Endothelial cell of umbilical vein (primary cell): ENCODE measurements around the gene TTF2. TPM values are rescaled to one million over a fixed set of nuclear protein-coding genes. Genes with fewer than 3 reads are reported as not detected.

Source experiments
- BruUV-seq: library from RNA; stranded (reverse); fragments of 400-500 nt; replicated peaks from 2 replicates; lab custom pipeline; 2021; lab: Mats Ljungman, UMichigan
- CTCF ChIA-PET: fragments of 300-600, 350-600 bp; sonication (Branson Sonifier 250); formaldehyde crosslinking; loops from one replicate; lab custom pipeline; 2021; ENCODE audit warnings: antibody characterized with exemption, inconsistent platforms; lab: Charles Lee
- POLR2A ChIA-PET: fragments of 300-600, 350-600 bp; sonication (Branson Sonifier 250); formaldehyde crosslinking; loops from one replicate; lab custom pipeline; 2021; ENCODE audit warnings: antibody characterized with exemption, inconsistent platforms; lab: Charles Lee
- DNase-seq: peaks from one replicate; pipeline ENCODE4 v3.0.0-alpha.2; 2011; ENCODE audit warnings: low read depth, low spot score
- FAIRE-seq: peaks from 2 replicates; lab custom pipeline; 2011; peaks lifted over from hg19 to GRCh38; lab: Jason Lieb, UNC
- H2AFZ ChIP-seq: 2 replicates; pipeline ENCODE4 v1.6.0; 2012; ENCODE audit warnings: low read depth, low read length, control low read depth, inconsistent platforms
- H3K27ac ChIP-seq: 2 replicates; pipeline ENCODE4 v1.5.1; 2011; ENCODE audit warnings: low read depth, mild to moderate bottlenecking, control low read depth, low read length, moderate library complexity; ENCODE audit not compliant: insufficient read depth
- H3K27me3 ChIP-seq, 2 experiments: 2 replicates each; pipeline versions ENCODE4 v1.6.0 to v1.6.1; 2011; ENCODE audit warnings: low read length in 2 of 2, mixed read lengths in 1 of 2; ENCODE audit not compliant: control insufficient read depth in 2 of 2, insufficient read depth in 2 of 2
- H3K36me3 ChIP-seq, 2 experiments: 2 replicates in 1 of 2; 3 replicates in 1 of 2; pipeline ENCODE4 v1.5.1; 2011; ENCODE audit warnings: low read length in 2 of 2, mild to moderate bottlenecking in 1 of 2, moderate library complexity in 1 of 2; ENCODE audit not compliant: control insufficient read depth in 2 of 2, insufficient read depth in 2 of 2; ENCODE audit errors: extremely low read depth in 1 of 2
- H3K4me1 ChIP-seq: 3 replicates; pipeline ENCODE4 v1.5.1; 2011; ENCODE audit warnings: mild to moderate bottlenecking, low read length; ENCODE audit not compliant: control insufficient read depth, insufficient read depth; ENCODE audit errors: extremely low read depth
- H3K4me2 ChIP-seq: 2 replicates; pipeline ENCODE4 v1.6.1; 2011; ENCODE audit warnings: low read length, control low read depth, mixed read lengths; ENCODE audit not compliant: insufficient read depth
- H3K4me3 ChIP-seq, 3 experiments: fragments of 200-600 bp in 1 of 3; sonication (generic), shearing (Covaris generic) in 1 of 3; replicated peaks in 1 of 3; 2 replicates each; pipeline ENCODE4 v1.5.1; 2011 to 2016; ENCODE audit warnings: control low read depth in 3 of 3, low read length in 3 of 3, mild to moderate bottlenecking in 2 of 3, inconsistent platforms in 1 of 3, low read depth in 1 of 3, moderate library complexity in 1 of 3; ENCODE audit not compliant: insufficient read depth in 1 of 3
- H3K79me2 ChIP-seq: 2 replicates; pipeline ENCODE4 v1.6.0; 2012; ENCODE audit warnings: low read length, inconsistent platforms; ENCODE audit not compliant: control insufficient read depth, insufficient read depth
- H3K9ac ChIP-seq: replicated peaks from 2 replicates; pipeline ENCODE3; 2011; ENCODE audit warnings: low read length, control low read depth; ENCODE audit not compliant: insufficient read depth; ENCODE audit errors: extremely low read depth
- H3K9me1 ChIP-seq: replicated peaks from 3 replicates; pipeline ENCODE4 v1.6.0; 2011; ENCODE audit warnings: mild to moderate bottlenecking, low read length; ENCODE audit not compliant: control insufficient read depth, insufficient read depth; ENCODE audit errors: extremely low read depth
- H3K9me3 ChIP-seq: replicated peaks from 2 replicates; pipeline ENCODE4 v1.5.1; 2012; ENCODE audit warnings: low read length, inconsistent platforms; ENCODE audit not compliant: control insufficient read depth, insufficient read depth
- H4K20me1 ChIP-seq: replicated peaks from 2 replicates; pipeline ENCODE3; 2011; ENCODE audit warnings: mild to moderate bottlenecking, low read length; ENCODE audit not compliant: control insufficient read depth, insufficient read depth; ENCODE audit errors: extremely low read depth
- CTCF ChIP-seq, 2 donors: IDR thresholded peaks; 1 replicate in 1 of 2; 2 replicates in 1 of 2; pipeline ENCODE4 v1.5.1; 2011; ENCODE audit warnings: low read length in 2 of 2, mild to moderate bottlenecking in 2 of 2, moderate library complexity in 2 of 2, control low read depth in 1 of 2, inconsistent platforms in 1 of 2, low read depth in 1 of 2; ENCODE audit not compliant: insufficient read depth in 1 of 2; ENCODE audit errors: extremely low read depth in 1 of 2
- EZH2 ChIP-seq: IDR thresholded peaks from 2 replicates; pipeline ENCODE4 v1.6.1; 2012; ENCODE audit warnings: borderline replicate concordance, low read depth, mild to moderate bottlenecking, moderate library complexity, low read length, inconsistent platforms; ENCODE audit not compliant: severe bottlenecking
- FOS ChIP-seq: IDR thresholded peaks from 2 replicates; pipeline ENCODE4 v1.6.1; 2011; ENCODE audit warnings: mild to moderate bottlenecking, low read length, moderate library complexity, borderline replicate concordance; ENCODE audit not compliant: insufficient read depth
- GATA2 ChIP-seq: IDR thresholded peaks from 2 replicates; pipeline ENCODE4 v1.7.0; 2011; ENCODE audit warnings: low read depth, mild to moderate bottlenecking, moderate library complexity, mixed read lengths, low read length; ENCODE audit not compliant: insufficient read length, insufficient read depth
- JUN ChIP-seq: IDR thresholded peaks from 2 replicates; pipeline ENCODE4 v1.6.1; 2011; ENCODE audit warnings: borderline replicate concordance, low read depth; ENCODE audit not compliant: insufficient read length, insufficient read depth
- MAX ChIP-seq: IDR thresholded peaks from 2 replicates; pipeline ENCODE4 v1.6.1; 2011; ENCODE audit not compliant: insufficient read depth, insufficient read length
- MYC ChIP-seq: IDR thresholded peaks from one replicate; pipeline ENCODE4 v1.6.1; 2011; ENCODE audit warnings: mild to moderate bottlenecking, low read depth, low read length
- POLR2A ChIP-seq: IDR thresholded peaks from 2 replicates; pipeline ENCODE4 v1.6.1; 2012; ENCODE audit warnings: low read depth, mild to moderate bottlenecking, control low read depth, low read length
- POLR2AphosphoS5 ChIP-seq: IDR thresholded peaks from 2 replicates; pipeline ENCODE4 v1.6.1; 2012; ENCODE audit warnings: low read depth, mild to moderate bottlenecking, control low read depth, low read length, moderate library complexity; ENCODE audit not compliant: insufficient read depth
- dilution Hi-C: fragments of 300-500 bp; cut with MboI; formaldehyde crosslinking; loops from one replicate; pipeline ENCODE4 v1.15.0; 2019; ENCODE audit warnings: low sequenced_read_pairs; ENCODE audit not compliant: extremely low pct_ligation_motif_present
- intact Hi-C: fragments of 100-400 bp; cut with micrococcal nuclease; formaldehyde crosslinking; loops from one replicate; pipeline ENCODE4 v1.10.0; 2022
- polyA plus RNA-seq, 4 experiments: library from polyadenylated mRNA; depleted of rRNA in 3 of 4; stranded (reverse) in 3 of 4; unstranded in 1 of 4; fragments of >200 nt; gene quantifications; 2 replicates each; pipeline versions ENCODE4 v1.2.1 to v1.2.3, GENCODE V29; 2011 to 2012; ENCODE audit warnings: missing spikeins in 1 of 4
- total RNA-seq: library from RNA; stranded (reverse); gene quantifications from 2 replicates; pipeline ENCODE4 v1.2.3, GENCODE V29; 2021

TTF2 gene
- total and polyA plus RNA-seq, 2 donors (not counting 3 experiments of a cell fraction or from before 2014, with no cell fraction given): 8.8 to 44.4 TPM

- Histone ChIP-seq H2AFZ (no peak overlapping the region), H3K4me2 (no peak overlapping the region), H3K4me3 (no peak overlapping the region), H3K79me2 (no peaks in the 10 kb centered on the region), H3K4me1 (peaks cover 2% of the 10 kb centered on the region), H4K20me1 (no peaks in the 10 kb centered on the region), H3K27ac (no peak overlapping the region), H3K9me1 (no peaks in the 10 kb centered on the region), H3K36me3 (no peaks in the 10 kb centered on the region), H3K9ac (no peak overlapping the region), H3K9me3 (no peaks in the 10 kb centered on the region), H3K27me3 (peaks cover 2% of the 10 kb centered on the region in 2 experiments)
- dilution Hi-C loops: no loop called here
- TF ChIP-seq MAX (no peak), CTCF (IDR thresholded peaks at IDR 0.05; ENCODE audit: extremely low read depth in 1 of 2, insufficient read depth in 1 of 2, low read depth in 1 of 2, low read length in 2 of 2) (no peak), POLR2AphosphoS5 (no peak), JUN (no peak), GATA2 (no peak), EZH2 (no peak), POLR2A (no peak), FOS (no peak), MYC (no peak)
- no peak for FAIRE-seq
- ChIA-PET POLR2A (no interaction called here), CTCF (interaction anchor here (1.0 kb wide), 1 partner anchor 11 kb away, joined by 3 read pairs; no protein-coding TSS in a partner anchor)
- no peak for DNase-seq
- BruUV-seq: no TSS peak
- intact Hi-C loops: no loop called here
Measured at GRCh38 chr1:117020526-117021156, 39.5 kb upstream of the TTF2 start.
